Erythroblast (primary cell): ENCODE measurements around the gene ZNF385B.

Experiments used
- DNase-seq, 2 experiments: peaks; one replicate each; lab custom pipeline; 2025; lab: John Stamatoyannopoulos, UW
- GATA1 ChIP-seq: IDR thresholded peaks from 2 replicates; pipeline ENCODE4 v1.6.1; 2011; ENCODE audit warnings: low read depth, mild to moderate bottlenecking, control low read depth, low read length, moderate library complexity
- POLR2A ChIP-seq: IDR thresholded peaks from 2 replicates; pipeline ENCODE4 v1.6.1; 2011; ENCODE audit warnings: mild to moderate bottlenecking, low read length

ZNF385B gene

GRCh38 chr2:179546656-179547055, 314.8 kb downstream of the ZNF385B start:
- no peak for DNase-seq
- no peak for TF ChIP-seq GATA1
- TF ChIP-seq POLR2A = no peak

GRCh38 chr2:179545024-179545423, 316.4 kb downstream of the ZNF385B start:
- DNase-seq = no peak
- TF ChIP-seq POLR2A (no peak), GATA1 (no peak)

GRCh38 chr2:179543361-179543901, 318.0 kb downstream of the ZNF385B start:
- DNase-seq = no peak
- TF ChIP-seq POLR2A (no peak), GATA1 (no peak)

- no peak for TF ChIP-seq POLR2A
- TF ChIP-seq GATA1 = no peak
- DNase-seq = no peak
Observed at GRCh38 chr2:179541586-179541985, 319.8 kb downstream of the ZNF385B start.

GRCh38 chr2:179539124-179539511, 322.3 kb downstream of the ZNF385B start:
- DNase-seq = no peak
- TF ChIP-seq GATA1 (no peak), POLR2A (no peak)

- no peak for DNase-seq
Observed at GRCh38 chr2:179538406-179539123, 322.8 kb downstream of the ZNF385B start.

GRCh38 chr2:179536185-179536584, 325.2 kb downstream of the ZNF385B start:
- TF ChIP-seq GATA1 (no peak), POLR2A (no peak)
- no peak for DNase-seq

More at GRCh38 chr2:179538406-179539123, 322.8 kb downstream of the ZNF385B start:
- TF ChIP-seq POLR2A = no peak

- TF ChIP-seq GATA1 (no peak), POLR2A (no peak)
Observed at GRCh38 chr2:179533875-179534274, 327.5 kb downstream of the ZNF385B start.

GRCh38 chr2:179532863-179533278, 328.5 kb downstream of the ZNF385B start:
- TF ChIP-seq POLR2A (no peak), GATA1 (no peak)
- no peak for DNase-seq

More at GRCh38 chr2:179533875-179534274, 327.5 kb downstream of the ZNF385B start:
- no peak for DNase-seq

GRCh38 chr2:179528576-179529069, 332.8 kb downstream of the ZNF385B start:
- DNase-seq = no peak
- TF ChIP-seq POLR2A = no peak
- TF ChIP-seq GATA1 = no peak

GRCh38 chr2:179525340-179525739, 336.1 kb downstream of the ZNF385B start:
- no peak for TF ChIP-seq GATA1
- TF ChIP-seq POLR2A = no peak
- DNase-seq = no peak

- TF ChIP-seq POLR2A (no peak), GATA1 (no peak)
- no peak for DNase-seq
Observed at GRCh38 chr2:179524809-179525339, 336.5 kb downstream of the ZNF385B start.

- DNase-seq = no peak
- TF ChIP-seq GATA1 (no peak), POLR2A (no peak)
Observed at GRCh38 chr2:179521944-179522343, 339.5 kb downstream of the ZNF385B start.

GRCh38 chr2:179518830-179519229, 342.6 kb downstream of the ZNF385B start:
- no peak for DNase-seq
- TF ChIP-seq GATA1 (no peak), POLR2A (no peak)
